HG03025 (cell line): ENCODE measurements around the gene KCNJ1.

Experiments
- ATAC-seq: cut with Tn5 transposase; IDR thresholded peaks from one replicate; pipeline ENCODE4 v1.9.1; 2021; ENCODE audit warnings: mild to moderate bottlenecking, moderate library complexity; ENCODE audit not compliant: unreplicated experiment, low FRiP score

KCNJ1 gene

GRCh38 chr11:128884703-128885338, 17.7 kb upstream of the KCNJ1 start:
- ATAC-seq = peak; percentile 75

- ATAC-seq = no peak
Measured at GRCh38 chr11:128884054-128884453, 17.0 kb upstream of the KCNJ1 start.

GRCh38 chr11:128882451-128882850, 15.4 kb upstream of the KCNJ1 start:
- ATAC-seq = no peak

- ATAC-seq = no peak
Measured at GRCh38 chr11:128881221-128881620, 14.1 kb upstream of the KCNJ1 start.

GRCh38 chr11:128879817-128880216, 12.7 kb upstream of the KCNJ1 start:
- ATAC-seq = no peak

GRCh38 chr11:128878455-128878854, 11.4 kb upstream of the KCNJ1 start:
- no peak for ATAC-seq

- no peak for ATAC-seq
Measured at GRCh38 chr11:128877726-128878125, 10.6 kb upstream of the KCNJ1 start.

GRCh38 chr11:128876133-128876650, 9.1 kb upstream of the KCNJ1 start:
- ATAC-seq = no peak

- ATAC-seq = no peak
Measured at GRCh38 chr11:128874427-128874826, 7.3 kb upstream of the KCNJ1 start.

GRCh38 chr11:128872594-128872993, 5.5 kb upstream of the KCNJ1 start:
- ATAC-seq = no peak

GRCh38 chr11:128872094-128872493, 5.0 kb upstream of the KCNJ1 start:
- no peak for ATAC-seq

- no peak for ATAC-seq
Measured at GRCh38 chr11:128871168-128871610, 4.1 kb upstream of the KCNJ1 start.

GRCh38 chr11:128868841-128869671, 2.0 kb upstream of the KCNJ1 start:
- no peak for ATAC-seq

GRCh38 chr11:128865490-128865889, 1.6 kb downstream of the KCNJ1 start:
- no peak for ATAC-seq

GRCh38 chr11:128862908-128863660, 4.0 kb downstream of the KCNJ1 start:
- ATAC-seq = no peak

- no peak for ATAC-seq
Measured at GRCh38 chr11:128862406-128862805, 4.7 kb downstream of the KCNJ1 start.

GRCh38 chr11:128860571-128861361, 6.3 kb downstream of the KCNJ1 start:
- ATAC-seq = no peak

- ATAC-seq = peak; percentile 76
Measured at GRCh38 chr11:128859563-128860441, 7.3 kb downstream of the KCNJ1 start.

- ATAC-seq = no peak
Measured at GRCh38 chr11:128857341-128857740, 9.8 kb downstream of the KCNJ1 start.
